Brain microvascular endothelial cell (primary cell): ENCODE measurements around the gene CDH4.

Experiments used
- DNase-seq: peaks from one replicate; pipeline ENCODE4 v3.0.0-alpha.2; 2020
- H3K27ac ChIP-seq: fragments of 250-450 bp; sonication (Bioruptor Pico); 2 replicates; pipeline ENCODE4 v1.5.1; 2020; ENCODE audit warnings: mild to moderate bottlenecking, moderate library complexity
- H3K27me3 ChIP-seq: fragments of 250-450 bp; sonication (Bioruptor Pico); replicated peaks from 2 replicates; pipeline ENCODE4 v1.5.1; 2020; ENCODE audit warnings: mild to moderate bottlenecking
- H3K36me3 ChIP-seq: fragments of 250-450 bp; sonication (Bioruptor Pico); replicated peaks from 2 replicates; pipeline ENCODE4 v1.5.1; 2020; ENCODE audit warnings: mild to moderate bottlenecking
- H3K4me3 ChIP-seq: 2 replicates; pipeline ENCODE4 v1.5.1; 2011; ENCODE audit warnings: low read depth, mild to moderate bottlenecking, control low read depth, low read length, moderate library complexity
- CTCF ChIP-seq: IDR thresholded peaks from 2 replicates; pipeline ENCODE4 v1.5.1; 2011; ENCODE audit warnings: low read depth, mild to moderate bottlenecking, moderate library complexity, low read length, control low read depth, inconsistent platforms; ENCODE audit errors: missing control alignments
- in situ Hi-C: cut with HindIII; loops from 2 replicates; pipeline ENCODE4 v1.10.0; 2017; ENCODE audit warnings: low sequenced_read_pairs, low pct_ligation_motif_present

CDH4 gene

GRCh38 chr20:61839912-61840778 is 588.1 kb downstream of the CDH4 start:
- H3K36me3 ChIP-seq: no peaks in the 10 kb centered on the region
- in situ Hi-C loops: no loop called here
- no peak overlapping the region for H3K27ac ChIP-seq
- H3K27me3 ChIP-seq: no peaks in the 10 kb centered on the region
- no peak for DNase-seq
- no peak overlapping the region for H3K4me3 ChIP-seq
- TF ChIP-seq CTCF: no peak

GRCh38 chr20:61840779-61841455 is 588.9 kb downstream of the CDH4 start:
- H3K36me3 ChIP-seq: no peaks in the 10 kb centered on the region
- no peak overlapping the region for H3K4me3 ChIP-seq
- in situ Hi-C loops: no loop called here
- no peaks in the 10 kb centered on the region for H3K27me3 ChIP-seq
- H3K27ac ChIP-seq: no peak overlapping the region
- no peak for TF ChIP-seq CTCF
- no peak for DNase-seq

GRCh38 chr20:61841551-61841950 is 589.5 kb downstream of the CDH4 start:
- DNase-seq: no peak

GRCh38 chr20:61841966-61842365 is 589.9 kb downstream of the CDH4 start:
- in situ Hi-C loops: no loop called here
- H3K36me3 ChIP-seq: no peaks in the 10 kb centered on the region
- TF ChIP-seq CTCF: no peak
- no peak overlapping the region for H3K27ac ChIP-seq
- H3K4me3 ChIP-seq: no peak overlapping the region
- DNase-seq: no peak
- no peaks in the 10 kb centered on the region for H3K27me3 ChIP-seq

More at GRCh38 chr20:61841551-61841950, 589.5 kb downstream of the CDH4 start:
- no peak for TF ChIP-seq CTCF
- H3K27me3 ChIP-seq: no peaks in the 10 kb centered on the region
- no peak overlapping the region for H3K27ac ChIP-seq
- in situ Hi-C loops: no loop called here
- no peak overlapping the region for H3K4me3 ChIP-seq
- H3K36me3 ChIP-seq: no peaks in the 10 kb centered on the region

- no peaks in the 10 kb centered on the region for H3K36me3 ChIP-seq
- H3K27ac ChIP-seq: no peak overlapping the region
- TF ChIP-seq CTCF: no peak
- DNase-seq: no peak
- H3K27me3 ChIP-seq: no peaks in the 10 kb centered on the region
- in situ Hi-C loops: no loop called here
- H3K4me3 ChIP-seq: no peak overlapping the region
These were observed 592.6 kb downstream of the CDH4 start for GRCh38 chr20:61844621-61845020.
